NCI-H2029 treated with DMSO at 0.1 percent for 48 hours (cell line): ENCODE data around the gene TRABD2A.

Experiments used
- DNase-seq: peaks from one replicate; lab custom pipeline; 2025; lab: John Stamatoyannopoulos, UW

TRABD2A gene

DNA sequence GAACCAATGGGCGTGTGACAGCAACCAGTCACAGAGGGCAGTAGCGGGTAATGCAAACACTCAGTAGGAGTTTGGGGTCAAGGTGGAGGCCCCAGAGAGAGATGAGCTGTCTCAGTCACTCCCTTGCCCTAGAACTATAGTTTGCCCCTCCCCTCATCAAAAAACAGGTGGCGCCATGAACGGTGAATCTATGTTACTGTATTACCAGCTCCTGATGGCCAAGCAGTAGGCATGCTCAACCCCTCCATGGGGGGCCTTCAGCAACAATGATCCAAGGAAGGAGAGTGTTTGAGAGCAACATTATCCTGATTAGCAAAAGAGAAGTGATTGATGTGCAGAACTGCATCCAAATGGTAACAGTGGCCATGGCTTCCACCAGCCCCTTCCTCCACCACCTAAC is 30.4 kb downstream of the TRABD2A start:
- no peak for DNase-seq

- DNase-seq, result no peak
Measured at GRCh38 chr2:84849271-84849952, 31.5 kb downstream of the TRABD2A start.

- no peak for DNase-seq
Measured at GRCh38 chr2:84847326-84848050, 33.4 kb downstream of the TRABD2A start.

DNA sequence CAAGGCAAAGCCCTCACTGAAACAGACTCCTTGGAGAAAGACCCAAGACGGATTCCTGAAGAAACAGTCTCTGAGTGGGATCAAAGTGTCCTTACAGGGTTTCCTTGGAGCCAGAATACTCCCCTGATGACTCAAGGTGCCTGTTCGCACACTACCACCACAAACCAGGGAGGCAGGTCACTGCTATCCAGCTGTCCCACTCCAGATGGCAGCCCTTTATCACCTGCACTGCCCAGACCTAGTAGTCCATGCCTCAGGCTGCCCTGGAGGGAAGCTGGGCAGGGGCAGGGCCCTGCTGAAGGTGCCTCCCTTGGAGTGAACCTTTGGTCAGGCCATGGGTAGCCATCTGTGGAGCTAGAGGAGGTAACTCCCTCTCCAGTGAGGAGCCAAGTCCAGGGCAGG is 34.1 kb downstream of the TRABD2A start:
- DNase-seq, result no peak

DNA sequence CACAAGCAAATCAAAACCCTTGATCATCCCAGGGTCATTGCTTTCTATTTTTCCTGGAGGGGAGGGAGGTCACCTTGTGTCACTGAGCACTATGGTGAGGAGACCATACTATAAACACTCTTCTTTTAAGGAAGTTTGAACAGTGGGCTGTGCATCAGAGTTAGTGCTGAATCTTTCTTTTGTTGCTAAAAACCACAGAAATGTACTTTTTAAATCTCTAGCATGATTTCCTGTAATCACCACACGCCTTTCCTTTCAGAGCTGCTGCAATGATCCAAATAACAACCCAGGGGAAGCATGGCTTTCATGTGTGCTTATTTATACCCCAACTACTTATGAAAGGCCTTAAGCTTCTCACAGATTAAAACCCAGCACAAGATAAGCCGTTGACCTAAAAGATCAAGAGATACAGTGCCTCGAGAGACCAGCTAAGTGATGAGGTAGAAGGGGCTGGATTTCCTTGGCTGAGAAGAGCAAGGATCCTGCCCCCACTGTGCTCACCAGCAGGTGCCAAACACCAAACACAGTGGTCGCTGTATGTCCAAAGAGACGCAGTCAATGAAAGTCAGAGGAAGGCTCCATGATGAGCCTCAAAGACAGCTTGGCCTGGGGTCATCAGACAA is 34.7 kb downstream of the TRABD2A start:
- no peak for DNase-seq

- no peak for DNase-seq
Measured at GRCh38 chr2:84844141-84844540, 36.7 kb downstream of the TRABD2A start.

- no peak for DNase-seq
Measured at GRCh38 chr2:84841577-84841976, 39.3 kb downstream of the TRABD2A start.

DNA sequence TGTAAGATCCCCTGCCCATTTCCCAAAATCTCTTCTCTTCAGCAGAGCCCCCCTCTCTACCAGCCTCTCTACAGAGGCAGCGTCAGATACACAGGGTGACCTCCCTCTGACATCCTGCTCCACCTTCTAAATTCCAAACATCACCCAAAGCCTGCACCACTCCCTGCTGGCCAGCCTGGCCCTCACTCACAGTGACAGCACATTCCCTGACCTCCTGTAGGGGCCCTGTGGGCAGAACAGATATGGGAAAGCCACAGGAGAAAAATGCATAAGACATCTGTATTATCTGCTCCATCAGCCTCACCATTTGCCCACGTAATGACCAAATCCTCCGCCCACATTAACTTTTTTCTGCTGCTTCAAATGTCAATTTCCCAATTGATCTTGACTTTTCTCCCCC is 40.6 kb downstream of the TRABD2A start:
- no peak for DNase-seq

- no peak for DNase-seq
Measured at GRCh38 chr2:84839851-84840250, 41.0 kb downstream of the TRABD2A start.

GRCh38 chr2:84838434-84839145 is 42.3 kb downstream of the TRABD2A start:
- DNase-seq, result no peak

GRCh38 chr2:84836215-84836614 is 44.7 kb downstream of the TRABD2A start:
- no peak for DNase-seq

GRCh38 chr2:84833481-84834150 is 47.3 kb downstream of the TRABD2A start:
- DNase-seq, result no peak

DNA sequence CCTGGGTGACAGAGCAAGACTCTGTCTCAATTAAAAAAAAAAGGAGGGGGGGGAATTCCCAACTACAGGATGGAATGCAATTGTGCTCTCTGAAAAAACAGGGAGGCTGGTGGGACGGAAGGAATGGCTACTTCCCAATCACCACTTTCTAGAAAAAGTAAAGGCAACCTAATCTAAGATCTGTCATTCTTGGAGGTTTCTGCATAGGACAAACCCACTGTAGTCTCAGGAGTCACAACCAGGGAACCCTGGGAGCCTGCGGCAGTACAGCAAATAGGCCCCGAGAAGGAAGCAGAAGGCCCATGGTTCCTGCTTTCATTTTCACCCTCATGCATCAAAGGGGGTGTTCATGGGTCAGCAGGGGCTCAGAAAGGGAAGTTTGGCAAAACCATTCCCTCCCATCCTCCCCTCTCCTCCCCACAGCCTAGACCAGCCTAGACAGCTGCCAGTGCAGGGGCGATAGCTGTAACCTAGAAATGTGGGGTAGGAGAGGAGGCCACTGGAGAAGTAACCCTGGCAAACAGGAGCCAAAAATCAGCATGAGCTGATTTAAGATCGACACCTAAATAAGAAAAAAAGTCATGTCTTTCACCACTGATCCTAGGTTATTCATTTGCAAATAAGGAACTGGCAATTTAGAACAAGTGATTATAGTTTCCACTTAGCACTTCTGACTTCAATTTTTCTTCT is 48.0 kb downstream of the TRABD2A start:
- DNase-seq, result no peak

GRCh38 chr2:84830758-84831500 is 50.0 kb downstream of the TRABD2A start:
- DNase-seq, result no peak

GRCh38 chr2:84830095-84830494 is 50.8 kb downstream of the TRABD2A start:
- DNase-seq, result no peak

DNA sequence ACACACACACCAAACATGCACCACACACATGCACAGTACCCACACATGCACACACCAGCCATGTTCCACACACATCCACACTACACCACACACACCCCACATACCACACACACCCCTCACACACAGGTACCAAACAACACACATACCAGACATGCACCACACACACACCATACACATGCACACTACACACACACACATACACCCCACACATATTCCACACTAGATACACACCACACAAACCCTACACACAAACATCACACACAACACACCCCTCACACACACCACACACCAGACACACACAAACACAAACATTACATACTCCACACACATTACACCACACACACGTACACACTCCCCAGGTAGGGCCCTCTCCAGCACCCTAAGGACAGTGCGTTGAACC is 51.2 kb downstream of the TRABD2A start:
- DNase-seq, result no peak

DNA sequence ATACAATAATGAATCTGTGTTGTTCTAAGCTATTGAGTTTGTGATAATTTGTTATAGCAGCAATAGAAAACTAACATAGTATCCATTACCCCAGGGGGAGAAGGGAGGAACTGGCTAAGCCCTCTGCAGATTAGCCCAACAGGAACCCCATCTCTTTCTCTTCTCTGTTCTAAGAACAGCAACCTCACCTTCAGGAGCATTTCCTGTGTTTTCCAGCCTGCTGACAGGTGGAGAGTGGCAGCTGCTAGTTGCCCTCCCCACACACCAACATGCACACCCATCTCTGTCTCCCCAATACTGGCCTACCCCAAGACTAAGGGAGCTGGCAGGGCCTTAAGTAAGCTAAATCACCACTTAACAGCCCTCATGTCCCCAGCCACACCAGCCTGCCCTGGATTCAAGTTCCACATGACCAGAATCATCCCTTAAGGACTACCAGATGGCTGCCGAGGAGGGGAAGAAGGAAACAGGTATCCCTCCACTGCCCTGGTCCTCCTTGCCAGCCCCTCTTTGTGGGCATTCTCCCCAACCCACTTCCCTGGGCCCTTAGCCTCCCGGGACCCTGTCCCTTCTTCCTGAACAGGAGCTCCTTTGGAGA is 52.8 kb downstream of the TRABD2A start:
- DNase-seq, result no peak

DNA sequence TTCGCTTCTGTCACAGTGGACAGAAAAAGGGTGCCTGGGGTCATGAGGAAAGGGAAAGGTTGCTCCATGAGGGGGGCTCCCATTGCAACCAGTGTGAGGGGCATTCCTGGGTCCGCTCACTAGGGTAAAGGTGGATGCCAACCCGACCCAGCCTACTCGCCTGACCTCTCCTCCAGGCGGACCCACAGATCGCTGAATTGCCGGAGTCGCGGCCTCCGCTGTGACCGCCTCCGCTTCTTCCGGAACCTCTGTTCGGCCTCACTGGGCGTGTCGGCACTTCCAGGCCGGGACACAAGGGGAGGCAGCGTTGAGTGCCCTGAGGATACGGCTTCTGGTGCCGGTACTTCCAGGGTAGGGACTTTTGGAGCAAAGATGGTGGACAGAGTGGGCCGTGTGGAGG is 57.1 kb downstream of the TRABD2A start:
- DNase-seq, result no peak

GRCh38 chr2:84823229-84823628 is 57.7 kb downstream of the TRABD2A start:
- no peak for DNase-seq

DNA sequence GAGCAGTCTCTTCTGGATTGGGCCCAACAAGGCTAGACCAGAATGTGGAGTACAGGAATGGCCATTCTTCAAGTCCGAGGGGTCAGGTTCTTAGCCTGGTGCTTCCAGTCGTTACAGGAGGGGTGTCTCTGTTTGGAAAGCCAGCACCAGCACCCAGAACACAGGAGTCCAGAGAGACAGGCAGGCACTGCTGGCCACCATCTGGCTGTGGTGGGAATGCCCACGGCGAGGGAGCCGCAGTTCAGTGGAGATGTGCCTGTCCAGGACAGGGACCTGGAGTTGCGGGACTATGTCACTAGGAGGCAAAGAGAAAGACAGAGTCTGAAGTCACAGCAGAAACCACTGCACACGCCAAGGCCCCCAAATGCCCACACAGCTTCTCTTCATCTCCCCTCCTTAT is 59.1 kb downstream of the TRABD2A start:
- no peak for DNase-seq
